GM19397 (cell line): ENCODE data around the gene MFAP2.
A peak's percentile ranks its signal among the peaks of the same experiment; 100 is the strongest.

Source experiments
- ATAC-seq: cut with Tn5 transposase; IDR thresholded peaks from one replicate; pipeline ENCODE4 v1.9.1; 2021; ENCODE audit warnings: mild to moderate bottlenecking, moderate library complexity; ENCODE audit not compliant: unreplicated experiment

MFAP2 gene, protein sequence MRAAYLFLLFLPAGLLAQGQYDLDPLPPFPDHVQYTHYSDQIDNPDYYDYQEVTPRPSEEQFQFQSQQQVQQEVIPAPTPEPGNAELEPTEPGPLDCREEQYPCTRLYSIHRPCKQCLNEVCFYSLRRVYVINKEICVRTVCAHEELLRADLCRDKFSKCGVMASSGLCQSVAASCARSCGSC

DNA sequence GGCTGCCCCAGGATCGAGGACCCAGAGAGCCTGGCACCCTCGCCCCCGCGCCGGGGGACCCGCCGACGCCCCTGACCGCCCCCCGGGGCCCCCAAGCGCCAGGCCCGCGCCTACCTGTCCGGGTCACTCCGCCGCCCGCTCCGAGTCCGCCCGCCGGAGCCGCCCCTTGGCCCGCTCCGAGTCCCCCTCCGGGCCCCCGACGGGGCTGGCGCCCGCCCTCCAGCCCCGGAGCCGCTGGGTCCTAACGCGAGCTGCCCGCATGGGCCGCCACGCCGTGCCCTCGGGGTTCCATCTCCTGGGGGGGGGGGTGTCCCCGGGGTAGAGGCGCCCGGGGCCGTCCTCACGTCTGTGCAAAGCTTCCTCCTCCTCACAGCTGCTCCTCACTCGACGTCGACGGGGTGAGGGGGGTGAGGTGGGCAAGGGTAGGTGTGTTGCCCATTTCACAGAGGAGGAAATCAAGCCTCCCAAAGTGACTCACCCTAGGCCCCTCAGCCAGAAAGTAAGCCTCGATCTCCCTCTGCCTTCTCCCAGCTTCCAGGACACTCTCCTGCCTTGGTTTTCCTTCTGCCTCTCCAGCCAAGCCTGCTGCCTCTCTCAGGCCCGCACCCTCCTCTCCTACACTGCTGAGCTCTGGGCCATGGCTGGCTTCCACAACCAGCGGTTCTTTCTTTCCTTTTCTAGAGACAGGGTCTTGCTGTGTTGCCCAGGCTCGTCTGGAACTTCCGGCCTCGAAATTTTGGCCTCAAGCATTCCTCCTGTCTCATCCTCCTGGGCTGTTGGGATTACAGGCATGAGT is at the start of gene MFAP2:
MFAP2 (minus strand) TSS at position 148 of the 796 bp plus-strand sequence. CDS start 2,347 bp downstream, outside the sequence.
- no peak for ATAC-seq

DNA sequence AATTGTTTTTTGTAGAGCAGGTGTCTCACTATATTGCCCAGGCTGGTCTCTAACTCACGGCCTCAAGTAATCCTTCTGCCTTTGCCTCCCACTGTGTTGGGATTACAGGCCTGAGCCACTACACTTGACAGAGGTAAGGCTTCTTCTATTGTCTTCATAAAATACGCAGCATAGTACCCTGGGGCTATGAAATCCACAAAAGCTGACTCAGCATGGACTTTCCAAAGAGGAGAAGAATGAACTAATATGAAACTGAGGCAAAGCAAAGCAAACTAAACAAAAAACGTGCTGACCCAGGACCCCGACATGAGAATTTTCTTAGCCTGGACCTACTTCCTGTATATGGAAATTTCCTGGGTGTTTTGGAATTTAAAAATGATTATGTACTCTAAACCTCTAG is 49.8 kb upstream of the MFAP2 start:
- ATAC-seq: no peak

DNA sequence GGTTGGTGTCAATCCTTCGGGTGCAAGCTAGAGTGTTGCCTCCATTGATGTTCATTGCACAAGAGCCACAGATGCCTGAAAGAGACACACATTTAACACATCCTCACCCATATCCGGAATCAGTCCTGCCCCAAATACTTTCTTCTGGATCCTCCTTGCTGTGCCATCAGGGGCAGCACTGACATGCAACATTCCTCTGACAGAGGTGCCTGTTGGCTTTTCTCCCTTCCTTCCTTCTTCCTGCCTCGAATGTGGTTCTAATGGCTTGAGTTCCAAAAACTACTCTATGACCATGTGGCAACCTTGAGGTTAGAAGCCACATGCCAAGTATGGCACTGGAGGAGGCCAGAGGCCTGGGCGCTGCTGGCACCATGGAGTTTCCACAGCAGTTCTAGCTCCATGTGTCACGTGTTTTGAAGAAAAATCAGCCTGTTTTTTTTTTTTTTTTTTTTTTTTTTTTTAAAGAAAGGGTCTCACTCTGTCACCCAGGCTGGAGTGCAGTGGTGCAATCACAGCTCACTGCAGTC is 48.3 kb upstream of the MFAP2 start:
- no peak for ATAC-seq

DNA sequence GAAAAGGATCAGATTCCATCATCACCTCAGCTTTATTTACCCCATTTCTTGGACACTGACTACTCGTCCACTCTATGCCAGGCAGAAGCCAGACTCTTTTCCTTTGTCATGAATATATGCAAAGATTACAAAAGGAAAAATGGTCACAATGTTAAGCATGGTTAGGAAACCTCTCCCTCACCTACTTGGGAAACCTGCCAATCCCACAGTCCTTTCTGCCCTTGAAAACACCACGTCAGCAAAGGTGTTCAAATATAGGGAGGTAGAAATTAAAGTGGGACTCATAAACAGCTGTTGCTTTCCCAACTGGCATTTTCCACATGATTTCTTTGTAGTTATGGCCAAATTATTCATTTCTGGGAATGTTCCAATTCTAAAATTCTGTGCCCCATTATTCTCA is 47.5 kb upstream of the MFAP2 start:
- no peak for ATAC-seq

DNA sequence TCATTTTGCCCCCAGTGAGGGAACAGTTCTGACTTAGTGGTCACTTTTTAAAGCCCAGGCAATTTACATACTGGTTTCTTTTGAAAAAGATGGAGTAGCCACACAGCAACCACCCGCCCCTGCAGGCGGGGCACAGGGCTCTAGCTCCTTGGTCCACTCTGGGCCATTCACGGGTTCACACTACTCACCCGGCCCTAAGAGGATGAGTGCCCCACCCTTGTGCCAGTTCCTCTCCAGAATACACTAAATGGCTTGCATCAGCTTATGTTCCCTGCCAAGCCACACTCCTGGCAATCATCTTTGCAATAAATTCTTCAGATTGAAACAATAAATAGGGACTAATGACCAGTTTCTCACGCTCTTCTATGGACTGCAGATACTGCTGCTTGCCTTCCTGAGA is 47.0 kb upstream of the MFAP2 start:
- no peak for ATAC-seq

DNA sequence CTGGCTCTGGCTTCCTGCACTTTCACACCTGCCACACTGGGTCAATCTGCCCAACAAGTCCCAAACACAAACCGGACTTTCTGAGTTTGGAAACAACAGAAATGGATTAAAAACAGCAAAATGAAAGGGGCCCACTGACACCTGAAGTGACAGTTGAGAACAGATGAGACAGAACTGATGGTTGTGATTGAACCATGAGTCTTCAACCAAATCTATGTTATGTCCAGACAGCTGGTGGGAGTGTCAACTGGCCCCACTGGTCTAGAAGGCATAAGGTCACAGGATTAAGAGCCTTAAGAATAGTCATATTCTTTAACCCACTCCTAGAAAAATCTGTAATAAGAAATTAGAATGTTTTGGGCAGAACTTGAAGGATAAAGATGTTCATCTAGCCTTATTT is 44.3 kb upstream of the MFAP2 start:
- ATAC-seq: no peak

DNA sequence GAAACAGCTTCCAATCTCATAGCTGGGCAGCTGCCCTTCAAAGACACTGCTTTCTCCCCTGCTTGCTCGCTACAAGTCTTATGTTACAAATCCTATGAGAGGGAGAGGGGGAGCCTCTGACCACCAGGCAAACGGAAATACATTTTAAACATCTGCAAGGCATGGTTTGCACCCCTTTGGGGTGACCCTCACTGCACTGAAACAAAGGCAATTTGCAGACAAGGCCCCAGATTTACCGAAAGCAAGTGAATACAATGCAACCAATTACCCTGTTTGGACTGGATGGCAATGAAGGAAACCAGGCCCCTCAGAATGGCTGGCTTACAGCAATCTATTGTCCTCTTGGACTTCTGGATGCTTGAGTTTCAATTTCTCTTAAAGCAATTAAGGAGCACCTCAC is 43.2 kb upstream of the MFAP2 start:
- ATAC-seq: no peak

DNA sequence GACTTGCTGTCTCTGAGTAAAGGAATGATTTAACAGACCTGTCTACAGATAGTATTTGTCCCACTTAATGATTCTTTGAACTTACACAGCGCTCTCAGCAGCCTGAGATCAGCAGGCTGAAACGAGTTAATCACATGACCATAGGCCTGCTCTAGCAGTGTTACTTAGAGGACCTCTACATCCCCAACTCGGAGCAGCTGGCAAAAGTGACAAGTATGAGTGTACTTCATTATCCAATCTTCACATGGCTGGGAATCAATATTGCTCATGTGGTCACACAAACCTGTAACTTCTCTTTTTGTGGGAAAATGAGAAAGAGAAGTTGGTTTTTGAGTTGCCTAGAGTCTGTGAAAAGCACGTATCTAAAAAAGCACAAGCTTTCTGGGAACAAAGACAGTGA is 42.7 kb upstream of the MFAP2 start:
- no peak for ATAC-seq

DNA sequence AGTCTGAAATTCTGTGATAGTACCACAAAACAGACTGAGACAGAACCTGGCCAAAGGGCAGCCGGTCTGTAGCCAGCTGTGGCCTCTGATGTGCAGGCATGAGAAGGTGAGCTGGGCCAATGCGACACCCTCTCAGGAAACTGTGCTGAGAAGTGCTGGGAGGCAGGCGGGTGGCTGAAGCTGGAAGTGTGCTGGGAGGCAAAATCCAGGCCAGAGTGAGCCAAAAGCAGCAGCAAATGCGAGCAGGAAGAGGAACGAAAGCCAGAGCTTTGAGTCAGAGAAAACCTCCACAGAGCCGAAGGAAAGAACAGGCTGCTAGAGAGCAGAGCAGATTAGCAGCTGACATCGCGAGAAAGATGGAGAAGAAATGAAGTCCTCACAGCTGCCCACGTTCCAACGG is 41.5 kb upstream of the MFAP2 start:
- no peak for ATAC-seq

DNA sequence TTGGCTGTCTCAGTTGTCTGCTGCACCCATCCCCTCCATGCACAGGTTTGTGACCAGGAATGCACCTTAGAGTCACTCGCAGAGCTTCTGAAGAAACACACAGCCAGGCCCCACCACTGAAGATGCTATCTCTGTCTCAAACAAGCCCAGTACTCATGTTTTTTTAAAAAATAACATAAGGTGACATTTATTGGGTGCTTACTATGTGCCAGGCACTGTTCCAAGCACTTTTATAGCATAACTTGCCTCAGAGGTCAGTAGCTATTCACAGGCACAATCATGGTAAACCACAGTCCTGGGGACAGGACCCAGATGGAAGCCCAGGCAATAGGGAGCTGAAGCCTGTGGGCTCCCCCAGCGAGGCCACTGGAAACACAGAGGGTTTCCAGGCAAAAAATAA is 40.1 kb upstream of the MFAP2 start:
- ATAC-seq: no peak

DNA sequence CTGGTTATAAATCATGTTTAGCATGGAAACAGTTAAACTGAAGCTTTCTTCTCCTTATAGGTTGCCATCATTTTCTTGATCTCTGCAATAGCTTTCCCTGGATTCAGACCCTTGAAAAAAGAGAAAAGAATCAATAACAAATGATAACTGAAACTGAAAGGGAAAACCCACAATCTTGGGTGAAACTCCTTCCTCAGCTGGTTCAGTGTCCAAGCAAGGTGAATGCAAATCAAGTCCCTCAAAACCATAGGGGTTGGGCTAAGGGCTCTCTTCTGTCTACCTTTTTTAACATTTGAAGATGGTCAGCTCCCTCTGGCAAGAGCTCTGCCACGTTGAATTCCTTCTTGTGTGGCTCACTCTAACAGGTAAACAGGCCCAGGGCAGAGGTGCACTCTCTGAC is 38.4 kb upstream of the MFAP2 start:
- ATAC-seq: no peak

DNA sequence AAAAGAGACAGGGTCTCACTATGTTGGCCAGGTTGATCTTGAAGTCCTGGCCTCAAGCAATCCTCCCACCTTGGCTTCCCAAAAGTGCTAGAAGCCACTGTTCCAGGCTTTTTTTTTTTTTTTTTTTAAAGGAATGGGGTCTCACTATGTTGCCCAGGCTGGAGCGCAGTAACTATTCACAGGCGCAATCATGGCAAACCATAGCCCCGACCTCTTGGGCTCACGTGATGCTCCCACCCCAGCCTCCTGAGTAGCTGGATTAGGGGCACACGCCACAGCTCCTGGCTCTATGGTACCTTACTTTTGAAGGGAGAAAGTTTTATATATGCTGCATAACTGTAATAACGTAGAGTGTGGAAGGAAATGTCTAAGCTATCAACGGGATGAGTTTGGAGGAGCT is 37.0 kb upstream of the MFAP2 start:
- ATAC-seq: no peak

DNA sequence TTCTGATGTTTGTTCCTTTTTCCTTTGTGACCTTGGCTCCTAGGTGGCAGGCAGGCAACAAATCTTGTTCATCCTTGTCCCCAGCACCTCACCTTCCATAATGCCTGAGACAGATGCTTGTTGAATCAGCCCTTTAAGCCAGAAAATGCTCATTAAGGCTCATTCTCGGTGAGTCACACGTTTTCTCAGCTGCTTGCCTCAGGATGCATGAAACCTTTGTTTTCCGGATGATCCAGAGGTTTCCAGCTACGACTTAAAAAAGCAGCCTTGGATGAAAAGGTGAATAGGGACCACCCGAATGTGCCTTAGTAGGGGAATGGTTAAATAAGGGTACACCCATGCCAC is 35.9 kb upstream of the MFAP2 start:
- no peak for ATAC-seq

DNA sequence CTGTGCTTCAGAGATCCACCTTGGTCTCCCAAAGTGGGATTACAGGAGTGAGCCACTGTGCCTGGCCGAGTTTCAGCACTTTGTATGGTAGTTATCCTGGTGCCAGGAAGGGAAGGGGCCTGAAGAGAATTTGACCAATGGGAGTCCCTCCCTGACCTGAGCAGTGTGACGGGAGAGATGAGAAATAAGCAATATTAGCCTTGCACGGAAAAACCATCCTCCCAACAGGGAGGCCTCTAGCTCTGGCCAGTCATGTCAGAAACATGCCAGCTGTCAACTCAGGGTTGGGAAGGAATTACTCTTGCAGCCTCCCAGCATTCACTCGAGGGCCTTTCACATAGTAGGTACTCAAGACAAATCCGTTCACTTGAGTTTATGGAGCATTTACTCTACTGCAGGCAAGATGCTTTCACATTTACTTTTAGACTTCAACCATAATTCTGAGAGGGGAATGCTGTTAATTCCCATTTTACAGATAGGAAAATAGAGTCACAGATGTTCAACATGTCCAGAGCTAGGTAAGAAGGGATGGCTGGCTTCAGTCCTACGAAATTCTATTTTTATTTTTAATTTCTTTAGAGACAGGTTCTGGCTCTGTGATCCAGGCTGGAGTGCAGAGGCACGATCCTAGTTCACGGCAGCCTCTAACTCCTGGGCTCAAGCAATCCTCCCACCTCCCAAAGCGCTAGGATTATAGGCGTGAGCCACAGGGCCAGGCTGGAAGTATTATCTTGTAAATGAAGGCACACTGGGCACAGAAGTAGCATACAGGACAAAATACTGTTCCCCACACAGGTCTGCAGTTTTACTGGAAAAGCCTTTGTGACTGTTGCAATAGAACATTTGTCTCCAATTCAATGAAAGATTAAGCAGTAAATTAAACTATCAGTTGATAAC is 34.5 kb upstream of the MFAP2 start:
- ATAC-seq: no peak

DNA sequence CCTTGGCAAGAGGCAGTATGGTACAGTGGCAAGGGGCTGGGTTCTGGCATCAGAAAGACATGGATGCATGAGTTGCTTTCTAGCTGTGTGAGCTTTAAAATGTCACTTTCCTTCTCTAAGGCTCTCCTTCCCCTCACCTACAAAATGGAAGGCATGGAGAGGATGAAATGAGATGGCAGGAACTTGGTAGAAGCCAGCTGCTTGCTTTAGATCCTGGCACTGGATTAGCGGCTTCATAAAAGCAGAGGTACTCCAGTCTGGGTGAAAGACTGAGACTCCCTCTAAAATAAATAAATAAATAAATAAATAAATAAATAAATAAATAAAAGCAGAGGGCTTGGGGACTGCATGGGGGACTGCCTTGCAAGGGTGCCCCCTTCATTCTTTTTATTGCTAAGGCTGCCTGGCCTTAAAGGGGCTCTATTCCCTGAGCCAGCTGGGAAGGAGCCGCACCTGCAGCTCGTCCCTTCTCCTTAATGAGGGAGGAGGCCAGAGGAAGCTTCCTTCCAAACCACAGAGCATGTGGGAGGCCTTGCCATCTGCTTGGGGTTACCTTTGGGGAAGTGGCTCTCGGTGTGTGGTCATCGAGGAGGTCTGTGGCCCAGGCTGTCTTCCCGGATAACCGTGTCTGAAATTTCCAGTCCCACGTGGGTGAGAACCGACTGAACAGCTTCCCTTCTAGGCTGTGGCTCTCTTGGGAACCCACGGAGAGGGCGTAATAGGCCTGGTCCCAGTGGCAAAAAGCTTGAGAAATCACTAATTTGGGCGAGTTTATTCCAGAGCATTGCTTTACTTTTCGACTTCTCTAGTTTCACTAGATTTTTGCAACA is 33.3 kb upstream of the MFAP2 start:
- ATAC-seq: no peak

DNA sequence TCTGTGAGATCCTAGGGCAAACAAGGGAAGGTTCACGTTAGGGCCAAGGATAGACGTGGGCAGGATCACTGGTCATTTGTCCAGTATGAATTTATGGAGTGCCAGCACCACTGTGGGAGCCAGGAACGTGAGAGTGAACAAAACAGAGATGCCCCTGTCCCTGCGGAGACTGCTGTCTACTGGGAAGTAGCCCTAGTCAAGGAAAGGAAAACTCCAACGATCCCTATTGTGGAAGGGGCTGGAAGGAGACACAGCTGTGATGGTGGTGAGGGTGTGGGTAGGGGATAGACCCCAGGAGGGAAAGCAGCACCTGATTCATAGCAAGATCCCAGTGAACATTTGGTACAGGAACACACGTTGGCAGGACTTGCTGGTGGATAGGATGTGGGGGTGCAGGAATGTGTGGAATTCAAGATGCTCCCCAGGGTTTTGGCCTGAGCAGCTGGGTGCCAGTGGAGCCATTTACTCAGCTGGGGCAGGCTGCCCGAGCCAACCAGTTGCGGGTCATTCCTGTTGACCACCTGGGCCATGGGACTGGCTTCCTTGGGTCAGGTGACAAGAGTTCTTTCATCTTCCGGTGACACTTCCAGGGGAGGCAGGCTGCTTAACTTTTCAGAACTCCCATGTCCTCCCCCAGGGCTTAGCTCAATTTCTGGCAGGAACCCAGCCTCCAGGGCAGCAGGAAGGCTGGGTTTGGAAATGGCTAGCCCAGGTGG is 32.5 kb upstream of the MFAP2 start:
- ATAC-seq: no peak

DNA sequence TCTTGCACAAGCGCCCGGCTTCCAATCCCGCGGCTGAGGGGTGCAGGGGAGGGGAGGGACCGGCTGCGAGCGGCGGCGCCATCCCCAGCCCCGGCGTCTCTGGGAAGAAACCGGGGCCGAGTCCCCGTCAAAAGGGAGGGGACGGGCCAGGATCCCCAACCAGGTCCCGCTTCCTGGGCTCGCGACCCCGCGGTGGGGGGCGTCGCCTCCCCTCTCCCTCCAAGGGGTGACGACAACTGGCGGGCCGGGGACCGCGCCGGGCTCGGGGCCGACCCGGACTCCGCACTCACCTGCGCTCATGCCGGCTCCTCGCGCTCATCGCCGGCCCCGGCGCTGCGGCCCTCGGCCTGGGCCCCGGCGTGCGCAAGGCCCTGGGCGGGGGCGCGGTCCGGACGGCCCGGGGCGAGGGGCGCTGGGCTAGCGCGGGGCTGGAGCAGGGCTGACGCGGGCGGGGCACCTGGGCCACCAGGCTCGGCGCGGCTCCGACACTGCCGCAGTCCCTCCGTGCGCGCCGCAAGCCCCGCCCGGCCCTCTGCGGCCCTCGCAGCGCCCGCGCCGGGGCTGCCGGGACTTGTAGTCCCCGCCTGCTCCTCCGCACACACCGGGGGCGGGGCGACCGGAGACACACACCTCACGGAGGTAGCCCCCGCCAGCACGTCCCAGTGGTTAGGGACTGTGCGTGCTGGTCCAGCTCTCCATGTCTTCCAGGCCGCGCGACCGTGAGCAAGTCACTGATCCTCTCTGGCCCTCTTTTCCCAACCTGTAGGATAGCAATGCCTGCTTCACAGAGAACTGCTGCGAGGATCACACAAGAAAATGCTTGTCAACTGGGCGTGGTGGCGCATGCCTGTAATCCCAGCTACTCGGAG is 31.3 kb upstream of the MFAP2 start, which contains the start of gene ATP13A2:
ATP13A2 (minus strand) TSS at position 490 of the 869 bp plus-strand sequence; CDS start at position 300, 190 bp downstream.
- peak; percentile 92 for ATAC-seq

DNA sequence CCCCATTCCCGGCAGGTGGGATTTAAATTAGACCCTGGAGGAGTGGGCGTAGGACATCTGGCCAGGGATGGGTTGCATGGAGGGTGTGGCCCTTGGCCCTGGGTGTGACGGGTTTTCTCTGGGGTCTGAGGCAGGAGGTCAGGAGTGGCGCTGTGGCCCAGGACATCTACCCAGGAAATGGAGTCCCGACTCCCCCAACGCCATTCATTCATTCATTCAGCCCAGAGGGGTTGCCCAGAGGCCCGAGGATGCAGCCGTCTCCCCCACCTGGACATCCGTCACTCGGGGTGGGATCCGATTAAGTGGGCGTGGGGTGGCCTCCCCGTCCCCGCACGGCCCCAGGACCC is 30.6 kb upstream of the MFAP2 start:
- no peak for ATAC-seq

DNA sequence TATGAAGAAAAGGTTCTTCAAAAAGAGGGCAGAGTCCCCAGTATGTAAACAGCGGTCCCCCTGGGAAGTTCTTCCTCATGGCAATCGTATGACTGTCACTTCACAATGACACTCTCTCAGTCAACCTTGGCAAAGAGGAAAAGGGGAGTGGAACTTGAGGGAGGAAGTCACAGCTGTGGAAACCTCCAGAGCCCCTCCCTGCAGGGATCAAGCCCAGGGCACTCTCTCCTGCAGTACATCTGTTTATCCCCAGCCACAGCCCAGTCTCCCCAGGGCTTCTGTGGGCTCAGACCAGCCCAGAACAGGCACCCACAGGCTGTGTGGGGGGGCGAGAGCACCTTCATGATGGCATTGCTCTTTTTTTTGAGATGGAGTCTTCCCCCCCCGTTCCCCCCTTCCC is 29.3 kb upstream of the MFAP2 start:
- no peak for ATAC-seq
